GM18520 (cell line): Measurements from ENCODE around the gene ENTPD1.
"Not testable (repeated sequence)": the region's sequence is repeated elsewhere in the genome, so short reads cannot be mapped to it uniquely, and the experiment has no call there.

ENCODE experiments used
- ATAC-seq: cut with Tn5 transposase; IDR thresholded peaks from one replicate; pipeline ENCODE4 v1.9.1; 2021; ENCODE audit not compliant: unreplicated experiment

ENTPD1 gene, protein sequence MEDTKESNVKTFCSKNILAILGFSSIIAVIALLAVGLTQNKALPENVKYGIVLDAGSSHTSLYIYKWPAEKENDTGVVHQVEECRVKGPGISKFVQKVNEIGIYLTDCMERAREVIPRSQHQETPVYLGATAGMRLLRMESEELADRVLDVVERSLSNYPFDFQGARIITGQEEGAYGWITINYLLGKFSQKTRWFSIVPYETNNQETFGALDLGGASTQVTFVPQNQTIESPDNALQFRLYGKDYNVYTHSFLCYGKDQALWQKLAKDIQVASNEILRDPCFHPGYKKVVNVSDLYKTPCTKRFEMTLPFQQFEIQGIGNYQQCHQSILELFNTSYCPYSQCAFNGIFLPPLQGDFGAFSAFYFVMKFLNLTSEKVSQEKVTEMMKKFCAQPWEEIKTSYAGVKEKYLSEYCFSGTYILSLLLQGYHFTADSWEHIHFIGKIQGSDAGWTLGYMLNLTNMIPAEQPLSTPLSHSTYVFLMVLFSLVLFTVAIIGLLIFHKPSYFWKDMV

DNA sequence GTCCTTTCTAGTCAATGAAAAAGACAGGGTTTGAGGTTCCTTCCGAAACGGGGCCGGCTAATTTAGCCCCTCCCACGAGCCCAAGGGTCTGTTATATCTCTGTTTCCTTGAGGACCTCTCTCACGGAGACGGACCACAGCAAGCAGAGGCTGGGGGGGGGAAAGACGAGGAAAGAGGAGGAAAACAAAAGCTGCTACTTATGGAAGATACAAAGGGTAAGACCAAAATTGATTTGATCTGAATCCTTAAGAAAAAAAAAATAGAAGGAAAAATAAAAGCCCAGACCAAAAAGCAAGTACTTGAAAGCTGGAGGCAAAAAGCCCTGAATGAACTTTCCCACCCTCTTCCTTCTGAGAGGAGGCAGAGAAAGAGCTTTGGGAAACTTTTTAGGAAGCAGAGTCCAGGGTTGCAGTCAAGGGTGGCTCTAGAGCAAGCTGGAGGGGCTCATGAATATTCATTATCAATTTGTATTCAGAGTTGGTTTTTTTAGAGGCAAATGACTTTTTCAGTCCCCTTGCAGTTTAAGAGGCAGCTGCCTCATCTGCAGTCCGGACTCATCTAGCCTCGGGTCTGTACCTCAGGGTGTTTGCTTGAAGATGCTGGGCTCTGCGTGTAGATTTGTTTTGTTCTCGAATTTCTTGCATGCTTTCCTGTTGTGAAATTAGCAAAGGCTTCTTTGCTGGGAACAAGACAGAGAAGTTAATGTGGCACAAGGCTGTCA, at the start of gene ENTPD1:
ENTPD1 (plus strand) TSS at position 123 of the 721 bp plus-strand sequence; CDS start at position 200, 77 bp downstream.
- ATAC-seq = no peak

DNA sequence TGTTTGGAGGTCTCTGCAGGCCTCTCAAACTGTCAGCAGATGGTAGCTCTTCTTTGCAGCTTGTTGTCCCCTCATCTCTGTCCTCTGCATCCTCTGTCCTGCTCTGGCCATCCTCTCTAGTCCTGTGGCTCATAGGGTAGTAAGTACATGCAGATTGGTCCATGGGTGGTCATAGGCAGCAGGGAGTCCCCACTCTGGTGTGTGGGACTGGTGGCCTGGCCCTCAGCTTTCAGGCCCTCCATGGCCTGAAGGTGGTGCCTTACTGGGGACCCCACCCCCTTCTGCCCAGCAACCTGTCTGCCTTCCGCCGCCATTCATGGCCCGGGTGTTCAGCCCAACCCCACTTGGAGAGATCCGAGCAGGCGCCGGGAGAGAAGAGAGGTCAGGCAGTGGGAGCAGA, 49.4 kb upstream of the ENTPD1 start:
- no peak for ATAC-seq

DNA sequence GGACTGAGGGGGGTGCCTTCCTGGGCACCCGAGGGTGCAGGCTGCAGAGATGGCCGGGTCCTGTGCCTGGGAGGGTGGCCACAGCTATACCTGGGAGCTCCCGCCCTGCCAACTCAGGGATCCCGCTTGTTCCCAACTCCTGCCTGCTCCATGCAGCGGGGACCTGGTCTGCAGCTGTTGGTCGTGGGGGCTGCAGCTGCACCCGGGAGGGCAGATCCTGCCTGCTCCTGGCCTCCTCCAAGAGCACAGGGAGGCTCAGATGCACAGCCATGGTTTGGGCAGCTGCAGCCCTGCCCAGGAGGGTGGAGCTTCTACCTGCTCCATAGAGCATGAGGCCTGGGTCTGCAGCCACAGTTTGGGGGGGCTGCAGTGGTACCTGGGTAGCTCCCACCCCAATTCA, 49.0 kb upstream of the ENTPD1 start:
- ATAC-seq = no peak

DNA sequence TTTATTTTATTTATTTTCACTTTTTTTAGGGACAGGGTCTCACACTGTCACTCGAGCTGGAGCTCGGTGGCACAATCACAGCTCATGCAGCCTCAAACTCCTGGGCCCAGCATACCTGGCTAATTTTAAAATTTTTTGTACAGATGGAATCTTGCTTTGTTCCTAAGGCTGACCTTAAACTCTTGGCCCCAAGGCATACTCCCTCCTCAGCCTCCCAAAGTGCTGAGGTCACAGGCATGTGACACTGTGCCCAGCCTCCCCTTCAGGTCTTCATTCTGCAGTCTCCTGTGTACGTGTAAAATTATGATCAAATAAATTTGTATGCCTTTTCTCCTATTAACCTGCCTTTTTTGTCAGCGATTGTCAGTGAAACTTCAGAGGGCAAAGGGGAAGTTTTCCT, 44.5 kb upstream of the ENTPD1 start:
- ATAC-seq = no peak

DNA sequence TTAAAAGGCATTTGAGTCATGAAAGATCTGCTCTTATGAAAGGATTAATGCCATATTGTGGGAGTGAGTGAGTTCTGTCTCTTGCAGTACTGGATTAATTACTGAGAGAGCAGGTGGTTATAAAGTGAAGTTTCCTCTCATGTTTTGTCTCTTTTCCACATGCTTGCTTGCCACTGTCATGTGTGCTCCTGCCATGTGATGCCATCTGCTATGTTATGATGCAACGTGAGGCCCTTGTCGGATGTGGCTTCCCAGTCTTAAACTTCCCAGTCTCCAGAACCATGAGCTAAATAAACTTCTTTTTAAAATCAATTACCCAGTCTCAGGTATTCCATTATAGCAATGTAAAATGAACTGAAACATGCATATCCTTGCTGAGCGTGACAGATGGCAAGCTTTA, 39.5 kb upstream of the ENTPD1 start:
- no peak for ATAC-seq

DNA sequence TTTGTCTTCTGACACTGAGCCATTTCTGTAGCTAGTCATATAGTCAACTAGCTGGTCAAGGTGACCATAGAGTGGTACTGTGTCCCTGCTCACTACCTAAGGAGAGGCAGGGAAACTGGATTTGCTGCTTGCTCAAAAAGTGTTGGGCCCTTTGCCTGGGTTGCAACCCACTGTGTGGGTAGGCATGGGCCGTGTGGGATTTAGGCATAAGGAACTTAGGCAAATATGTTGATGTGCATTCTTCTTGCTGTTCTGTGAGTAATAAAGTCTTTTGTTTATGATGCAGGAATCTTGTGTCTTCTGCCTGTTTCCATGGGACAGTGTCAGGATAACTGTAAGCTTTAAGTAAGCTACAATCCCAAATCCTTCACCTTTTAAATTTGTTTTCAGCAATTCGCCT, 39.1 kb upstream of the ENTPD1 start:
- ATAC-seq = no peak

DNA sequence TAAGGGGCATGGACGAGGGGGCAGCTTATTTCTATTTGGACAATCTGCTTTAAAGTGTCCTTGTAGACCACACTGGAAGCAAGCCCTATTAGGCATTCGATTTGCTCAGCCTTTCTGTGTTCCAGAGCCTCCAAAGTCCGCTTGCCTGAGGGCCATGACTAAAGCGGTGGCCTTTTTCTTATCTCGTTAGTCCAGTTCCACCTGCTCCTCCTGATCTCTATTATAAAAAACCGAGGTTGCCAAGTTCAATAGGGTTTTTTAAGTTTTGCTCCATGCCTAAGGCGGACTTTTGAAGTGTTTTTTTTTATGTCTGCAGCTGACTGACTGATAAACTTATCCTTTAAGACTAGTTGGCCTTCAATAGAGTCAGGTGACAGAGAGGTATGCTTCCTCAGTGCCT, 35.2 kb upstream of the ENTPD1 start:
- ATAC-seq = not testable (repeated sequence)

DNA sequence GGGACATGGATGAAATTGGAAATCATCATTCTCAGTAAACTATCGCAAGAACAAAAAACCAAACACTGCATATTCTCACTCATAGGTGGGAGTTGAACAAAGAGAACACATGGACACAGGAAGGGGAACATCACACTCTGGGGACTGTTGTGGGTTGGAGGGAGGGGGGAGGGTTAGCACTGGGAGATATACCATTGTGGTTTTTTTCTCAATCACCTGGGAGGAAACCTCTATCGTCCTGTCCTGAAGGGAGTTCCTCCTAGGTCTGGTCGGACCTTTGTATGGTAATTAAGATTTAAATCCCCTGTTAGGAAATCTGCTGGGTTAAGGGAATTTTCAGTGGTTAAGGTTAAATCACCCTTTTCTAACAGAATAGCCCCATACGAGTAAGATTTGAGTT, 33.5 kb upstream of the ENTPD1 start:
- ATAC-seq = not testable (repeated sequence)

DNA sequence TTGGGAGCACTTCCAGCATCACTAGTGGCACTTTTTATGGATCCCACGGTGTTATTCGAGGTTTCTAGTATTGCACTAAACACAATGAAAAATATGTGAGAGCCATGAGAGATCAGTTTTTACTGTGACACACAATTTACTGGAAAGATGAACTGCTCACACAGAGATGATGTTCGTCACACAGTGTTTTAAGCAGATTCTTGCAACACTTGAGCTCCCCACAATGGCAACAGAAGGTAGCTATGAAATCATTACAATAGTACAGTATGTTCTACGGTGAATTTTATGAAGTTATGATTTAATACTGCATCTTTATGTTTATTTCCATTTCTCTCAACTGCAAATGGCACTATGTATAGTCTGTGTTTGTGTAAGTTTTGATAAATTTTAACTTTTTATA, 27.4 kb upstream of the ENTPD1 start:
- ATAC-seq = no peak

DNA sequence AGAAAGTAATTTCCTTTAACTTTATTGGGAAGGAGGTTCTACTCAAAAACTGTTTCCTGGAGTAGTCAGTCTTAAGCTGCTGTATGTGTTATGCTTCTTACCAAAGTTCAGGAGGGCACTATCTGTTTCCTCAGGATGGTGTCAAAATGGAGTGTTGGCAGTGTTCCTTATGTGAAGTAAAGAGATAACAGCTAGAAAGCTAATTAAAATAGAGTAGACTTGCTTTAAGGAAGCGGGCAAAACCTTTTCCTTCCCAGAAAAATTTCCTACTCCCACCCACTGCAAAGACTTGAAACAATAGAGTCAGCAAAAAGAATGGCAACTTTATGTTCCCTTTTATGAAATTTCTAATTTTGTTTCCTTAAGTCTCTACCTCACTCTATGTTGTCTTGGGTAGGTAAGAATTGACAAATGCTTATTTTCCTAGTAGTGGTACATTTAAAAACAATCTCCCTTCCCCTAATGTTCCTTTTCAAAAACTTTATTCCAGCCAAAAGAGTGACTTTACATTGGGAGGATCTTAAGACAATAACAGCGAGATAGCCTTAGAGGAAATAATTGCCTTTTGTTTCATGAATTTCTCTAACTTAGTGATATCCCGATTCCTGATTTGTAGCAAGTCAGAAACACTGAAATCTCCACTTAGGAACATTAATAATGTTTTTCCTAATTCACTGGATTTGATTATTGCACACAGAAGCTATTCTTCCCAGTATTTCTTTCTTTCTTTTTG, 26.5 kb upstream of the ENTPD1 start:
- ATAC-seq = no peak

DNA sequence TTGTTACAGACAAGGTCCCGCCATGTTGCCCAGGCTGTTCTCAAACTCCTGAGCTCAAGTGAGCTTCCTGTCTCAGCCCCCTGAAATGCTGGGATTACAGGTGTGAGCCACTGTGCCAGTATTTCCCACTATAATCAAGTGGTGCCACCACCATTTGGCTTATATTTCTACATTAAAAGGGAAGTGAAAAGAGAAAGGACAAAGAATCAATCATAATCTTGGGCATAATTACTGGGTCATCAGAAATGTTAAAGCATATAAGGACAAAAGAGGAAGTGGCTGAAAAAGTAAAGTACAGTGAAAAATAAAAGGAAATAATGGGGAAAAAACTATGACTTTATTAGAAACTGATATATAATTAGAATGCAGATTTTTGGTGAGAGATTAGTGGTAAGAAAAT, 25.7 kb upstream of the ENTPD1 start:
- ATAC-seq = no peak

DNA sequence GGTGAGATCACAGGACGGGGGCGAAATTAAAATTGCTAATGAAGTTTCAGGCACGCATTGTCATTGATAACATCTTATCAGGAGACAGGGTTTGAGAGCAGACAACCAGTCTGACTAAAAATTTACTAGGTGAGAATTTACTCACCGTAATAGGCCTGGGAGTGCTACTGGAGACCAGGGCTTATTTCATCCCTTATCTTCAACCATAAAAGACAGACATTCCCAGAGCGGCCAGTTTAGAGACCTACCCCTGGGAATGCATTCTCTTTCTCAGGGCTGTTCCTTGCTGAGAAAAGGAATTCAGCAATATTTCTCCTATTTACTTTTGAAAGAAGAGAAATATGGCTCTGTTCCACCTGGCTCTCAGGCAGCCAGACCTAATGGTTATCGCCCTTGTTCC, 23.1 kb upstream of the ENTPD1 start:
- not testable (repeated sequence) for ATAC-seq

DNA sequence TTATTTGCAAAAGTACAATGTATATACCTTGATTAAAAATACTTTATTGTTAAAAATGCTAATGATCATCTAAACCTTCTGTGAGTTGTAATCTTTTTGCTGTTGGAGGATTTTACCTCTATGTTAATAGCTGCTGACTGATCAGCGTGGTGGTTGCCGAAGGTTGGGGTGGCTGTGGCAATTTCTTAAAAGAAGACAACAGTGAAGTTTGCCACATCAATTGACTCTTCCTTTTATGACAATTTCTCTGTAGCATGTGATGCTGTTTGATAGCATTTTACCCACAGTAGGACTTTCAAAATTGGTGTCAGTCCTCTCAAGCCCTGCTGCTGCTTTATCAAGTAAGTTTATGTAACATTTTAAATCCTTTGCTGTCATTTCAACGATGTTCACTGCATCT, 16.9 kb upstream of the ENTPD1 start:
- ATAC-seq = no peak

DNA sequence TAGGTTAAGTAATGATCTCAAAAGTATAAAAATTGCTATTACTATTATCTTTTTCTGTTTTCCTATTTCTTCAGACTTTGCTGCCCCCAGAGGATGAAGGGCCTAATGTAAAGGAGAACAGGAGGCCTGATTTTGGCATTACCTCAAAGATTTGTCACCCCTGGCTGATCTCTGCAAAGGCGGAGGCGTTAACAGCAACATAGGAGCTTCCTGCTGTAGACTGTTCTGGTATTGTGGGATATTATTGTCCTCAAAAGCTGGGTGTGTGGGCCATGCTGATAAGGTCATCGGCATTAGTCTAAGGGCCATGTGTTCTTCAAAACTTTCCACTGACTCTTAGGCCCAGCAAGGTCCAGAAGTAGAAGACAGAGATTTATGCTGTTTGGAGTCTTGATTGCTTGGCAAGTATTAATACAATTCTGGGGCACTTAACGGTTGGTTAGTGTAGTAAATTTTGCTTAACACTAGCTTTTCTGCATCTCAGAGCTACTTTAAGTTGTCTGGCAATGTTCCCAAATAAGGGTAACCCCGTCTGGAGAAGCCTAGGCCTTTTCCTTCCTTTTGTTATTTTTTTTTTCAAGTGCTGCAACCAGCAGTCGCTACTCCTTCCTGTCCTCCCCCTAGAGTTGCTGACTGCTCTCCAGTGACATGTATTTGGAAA, 14.0 kb upstream of the ENTPD1 start:
- ATAC-seq = no peak

DNA sequence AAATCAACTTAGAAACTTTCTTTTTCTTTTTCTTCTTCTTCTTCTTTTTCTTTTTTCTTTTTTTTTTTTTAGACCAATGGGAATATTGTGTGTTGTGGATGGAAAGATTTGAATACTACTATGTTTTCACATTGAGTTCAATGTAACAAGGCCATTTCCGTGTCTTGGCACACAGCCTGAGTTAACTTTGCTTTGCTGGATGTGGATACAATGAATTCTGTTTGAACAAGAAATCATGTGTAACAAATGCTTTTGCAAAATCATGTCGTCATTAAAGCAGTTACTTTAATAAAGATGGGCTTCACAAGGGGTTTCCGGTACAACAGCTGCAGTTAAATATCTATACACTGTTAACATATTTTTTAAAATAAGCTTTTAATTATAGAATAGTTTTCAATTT, 13.5 kb upstream of the ENTPD1 start:
- ATAC-seq = no peak

DNA sequence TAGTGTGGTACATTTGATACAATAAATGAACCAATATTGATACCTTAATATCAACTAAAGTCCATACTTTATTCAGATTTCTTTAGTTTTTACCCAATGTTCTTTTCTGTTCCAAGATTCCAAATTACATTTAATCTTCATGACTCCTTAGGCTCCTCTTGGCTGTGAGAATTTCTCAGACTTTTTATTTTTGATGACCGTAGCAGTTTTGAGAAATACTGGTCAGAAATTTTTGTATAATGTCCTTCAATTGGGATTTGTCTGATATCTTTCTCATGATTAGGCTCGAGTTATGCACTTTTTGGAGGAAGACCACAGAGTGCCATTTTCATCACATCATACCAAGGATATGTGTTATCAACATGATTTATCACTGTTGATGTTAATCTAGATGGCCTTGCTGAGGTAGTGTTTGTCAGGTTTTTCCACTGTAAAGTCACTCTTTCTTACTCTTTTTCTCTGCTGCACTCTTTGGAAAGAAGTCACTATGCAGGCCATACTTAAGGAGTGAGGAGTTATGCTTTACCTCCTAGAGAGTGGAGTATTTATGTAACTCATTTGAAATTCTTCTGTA, 12.9 kb upstream of the ENTPD1 start:
- ATAC-seq = no peak

DNA sequence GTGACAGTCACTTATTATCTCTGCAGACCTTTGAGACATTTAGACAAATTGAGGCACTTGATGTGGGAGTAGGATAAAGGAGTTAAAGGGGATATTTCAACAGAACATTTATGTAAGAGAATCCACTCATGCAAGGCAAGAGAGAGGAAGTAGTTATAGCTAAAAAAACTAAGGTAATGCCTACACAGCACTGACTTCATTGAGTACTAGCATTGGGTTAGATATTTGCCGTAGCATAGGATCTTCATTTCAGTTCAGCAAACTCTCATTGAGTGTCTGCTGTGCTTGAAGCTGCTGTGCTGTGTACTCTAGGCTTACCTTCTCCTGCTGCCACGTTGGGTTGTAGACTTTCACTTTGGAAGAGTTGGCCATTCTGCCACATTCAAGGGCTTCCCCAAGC, 10.5 kb upstream of the ENTPD1 start:
- no peak for ATAC-seq

DNA sequence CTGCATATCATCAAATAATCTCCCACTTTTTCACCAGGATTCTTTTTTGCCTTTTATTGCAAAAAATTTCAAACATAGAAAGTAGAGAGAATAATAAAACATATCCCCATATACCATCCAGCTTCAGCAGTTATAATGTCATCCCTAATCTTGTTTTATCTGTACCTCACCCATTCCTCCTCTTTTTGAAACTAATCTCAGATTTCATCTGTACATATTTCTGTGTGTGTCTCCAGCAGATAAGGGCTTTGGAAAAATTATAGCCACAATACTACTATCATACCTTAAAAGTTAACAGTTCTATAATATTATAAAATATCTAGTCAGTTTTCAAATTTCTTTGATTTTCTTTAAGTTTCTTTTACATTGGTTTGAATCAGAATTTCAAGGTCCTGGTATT, 7.6 kb upstream of the ENTPD1 start:
- ATAC-seq = no peak

DNA sequence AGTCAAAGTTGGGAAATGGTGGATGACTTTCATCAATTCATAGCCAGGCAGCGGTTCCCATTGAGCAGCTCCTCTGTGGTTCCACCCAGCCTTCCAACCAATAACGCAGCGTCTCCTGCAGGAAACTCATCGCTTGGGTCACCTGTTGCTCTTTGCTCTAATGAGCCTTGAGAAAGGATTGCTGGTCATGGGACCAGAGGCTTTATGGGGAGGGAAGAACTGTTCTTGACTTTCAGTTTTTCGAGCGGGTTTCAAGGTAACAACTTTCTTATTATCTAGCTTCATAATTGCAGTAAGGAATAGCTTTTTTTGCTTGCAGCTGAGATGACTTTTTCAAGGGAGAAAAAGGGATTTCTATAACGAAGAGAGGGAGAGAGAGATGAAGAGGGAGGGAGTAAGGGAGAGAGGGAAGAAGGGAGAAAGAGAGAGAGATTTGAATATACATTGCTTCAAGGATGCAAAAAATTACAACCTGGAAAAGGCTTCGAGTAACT, 405 bp upstream of the ENTPD1 start:
- no peak for ATAC-seq

DNA sequence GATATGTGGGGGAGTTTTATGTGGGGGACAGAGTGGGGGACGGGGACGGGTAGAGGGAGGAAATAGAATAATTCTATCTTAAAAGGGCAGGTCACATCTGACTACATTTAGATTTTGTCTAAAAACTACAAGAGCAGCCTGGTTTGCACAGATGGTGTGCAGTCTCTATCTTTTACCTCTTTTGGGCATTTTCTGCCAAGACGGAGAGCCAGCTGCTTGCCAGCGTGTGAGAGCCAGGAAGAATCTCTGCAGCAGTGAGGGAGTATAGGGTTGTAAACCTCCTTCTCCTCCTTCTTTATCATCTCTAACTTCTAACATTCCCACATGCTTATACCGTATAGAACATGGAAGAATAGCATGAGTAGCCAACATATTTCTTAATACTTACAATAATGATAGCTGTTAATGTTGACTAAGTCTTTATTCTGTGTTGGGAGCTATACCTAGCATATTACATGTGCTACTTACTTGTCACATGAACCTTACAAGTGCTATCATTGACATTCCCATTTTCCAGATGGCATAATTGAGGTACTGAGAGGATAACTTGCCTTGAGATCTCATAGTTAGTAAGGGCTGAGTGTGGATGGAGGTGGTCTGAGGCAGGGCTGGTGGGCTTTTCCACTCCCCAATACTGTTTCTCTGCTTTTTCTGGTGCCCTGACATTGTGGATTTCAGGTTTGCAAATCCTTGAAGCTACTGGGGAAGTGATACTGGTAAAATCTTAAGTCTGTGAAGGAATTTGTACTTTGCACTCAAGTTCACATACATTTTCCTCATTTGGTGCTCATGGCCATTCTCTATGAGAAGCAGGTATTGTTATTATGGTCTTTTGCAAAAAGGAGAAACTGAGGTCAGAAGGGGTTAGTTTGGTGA, 1.1 kb downstream of the ENTPD1 start:
- no peak for ATAC-seq
